Measurements from ENCODE around the gene CPTP.
A peak's percentile ranks its signal among the peaks of the same experiment; 100 is the strongest.
"Not testable (repeated sequence)": the region's sequence is repeated elsewhere in the genome, so short reads cannot be mapped to it uniquely, and the experiment has no call there.

The CPTP gene

DNA sequence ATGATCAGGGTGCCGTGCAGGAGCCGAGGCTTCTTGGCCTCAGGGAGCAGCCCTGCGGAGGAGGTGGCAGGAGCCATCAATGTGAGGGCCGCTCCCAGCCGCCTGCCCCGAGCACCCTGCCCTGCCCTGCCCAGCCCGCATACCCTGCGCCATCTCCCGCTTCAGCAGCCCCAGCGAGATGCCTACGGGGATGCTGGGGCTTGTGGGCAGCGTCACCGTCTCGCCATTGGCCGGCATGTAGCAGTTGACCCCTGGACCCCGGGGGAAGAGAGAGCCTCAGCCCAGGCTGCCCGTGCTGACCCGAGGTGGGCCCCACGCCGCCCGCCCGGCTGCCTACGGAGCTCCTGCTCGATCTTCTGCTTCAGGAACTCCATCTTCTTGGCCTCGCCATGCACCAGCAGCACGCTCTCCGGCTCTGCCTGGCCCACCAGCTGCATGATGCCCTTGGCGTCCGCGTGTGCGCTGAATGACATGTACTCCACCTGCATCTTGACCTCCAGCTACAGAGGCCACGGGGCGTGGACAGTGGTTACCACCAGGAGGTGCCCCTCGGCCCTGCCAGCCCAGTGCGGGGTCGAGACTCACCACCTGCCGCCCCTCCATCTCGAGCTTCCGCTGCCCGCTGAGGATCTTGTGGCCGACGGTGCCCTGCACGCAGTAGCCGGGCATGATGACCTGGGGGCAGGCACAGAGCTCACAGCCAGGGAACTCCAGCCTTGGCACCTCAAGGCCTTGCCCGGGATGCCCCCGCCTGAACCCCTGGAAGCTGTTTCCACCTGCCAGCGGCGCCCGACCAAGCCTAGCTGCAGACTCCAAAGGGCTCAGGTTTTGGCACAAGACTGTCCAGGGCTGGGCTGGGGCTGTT, 11.9 kb upstream of the CPTP start:
- Histone ChIP-seq H3K4me3 (no peak overlapping the region), H3K27ac (no peak overlapping the region)
- no peak for DNase-seq (ENCODE audit: low spot score)
- TF ChIP-seq, protein P1, sequence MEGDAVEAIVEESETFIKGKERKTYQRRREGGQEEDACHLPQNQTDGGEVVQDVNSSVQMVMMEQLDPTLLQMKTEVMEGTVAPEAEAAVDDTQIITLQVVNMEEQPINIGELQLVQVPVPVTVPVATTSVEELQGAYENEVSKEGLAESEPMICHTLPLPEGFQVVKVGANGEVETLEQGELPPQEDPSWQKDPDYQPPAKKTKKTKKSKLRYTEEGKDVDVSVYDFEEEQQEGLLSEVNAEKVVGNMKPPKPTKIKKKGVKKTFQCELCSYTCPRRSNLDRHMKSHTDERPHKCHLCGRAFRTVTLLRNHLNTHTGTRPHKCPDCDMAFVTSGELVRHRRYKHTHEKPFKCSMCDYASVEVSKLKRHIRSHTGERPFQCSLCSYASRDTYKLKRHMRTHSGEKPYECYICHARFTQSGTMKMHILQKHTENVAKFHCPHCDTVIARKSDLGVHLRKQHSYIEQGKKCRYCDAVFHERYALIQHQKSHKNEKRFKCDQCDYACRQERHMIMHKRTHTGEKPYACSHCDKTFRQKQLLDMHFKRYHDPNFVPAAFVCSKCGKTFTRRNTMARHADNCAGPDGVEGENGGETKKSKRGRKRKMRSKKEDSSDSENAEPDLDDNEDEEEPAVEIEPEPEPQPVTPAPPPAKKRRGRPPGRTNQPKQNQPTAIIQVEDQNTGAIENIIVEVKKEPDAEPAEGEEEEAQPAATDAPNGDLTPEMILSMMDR (IDR thresholded peaks at IDR 0.05): no peak

GRCh38 chr1:1313500-1314236, 10.9 kb upstream of the CPTP start:
- H3K27ac ChIP-seq: no peak overlapping the region
- TF ChIP-seq, protein P1 (IDR thresholded peaks at IDR 0.05): no peak
- no peak for DNase-seq (ENCODE audit: low spot score)

GRCh38 chr1:1314237-1314586, 10.4 kb upstream of the CPTP start:
- Histone ChIP-seq H3K27ac (no peak overlapping the region), H3K4me3 (no peak overlapping the region)
- no peak for DNase-seq (ENCODE audit: low spot score)
- TF ChIP-seq, protein P1 (IDR thresholded peaks at IDR 0.05): no peak

More at GRCh38 chr1:1313500-1314236, 10.9 kb upstream of the CPTP start:
- H3K4me3 ChIP-seq: no peak overlapping the region

DNA sequence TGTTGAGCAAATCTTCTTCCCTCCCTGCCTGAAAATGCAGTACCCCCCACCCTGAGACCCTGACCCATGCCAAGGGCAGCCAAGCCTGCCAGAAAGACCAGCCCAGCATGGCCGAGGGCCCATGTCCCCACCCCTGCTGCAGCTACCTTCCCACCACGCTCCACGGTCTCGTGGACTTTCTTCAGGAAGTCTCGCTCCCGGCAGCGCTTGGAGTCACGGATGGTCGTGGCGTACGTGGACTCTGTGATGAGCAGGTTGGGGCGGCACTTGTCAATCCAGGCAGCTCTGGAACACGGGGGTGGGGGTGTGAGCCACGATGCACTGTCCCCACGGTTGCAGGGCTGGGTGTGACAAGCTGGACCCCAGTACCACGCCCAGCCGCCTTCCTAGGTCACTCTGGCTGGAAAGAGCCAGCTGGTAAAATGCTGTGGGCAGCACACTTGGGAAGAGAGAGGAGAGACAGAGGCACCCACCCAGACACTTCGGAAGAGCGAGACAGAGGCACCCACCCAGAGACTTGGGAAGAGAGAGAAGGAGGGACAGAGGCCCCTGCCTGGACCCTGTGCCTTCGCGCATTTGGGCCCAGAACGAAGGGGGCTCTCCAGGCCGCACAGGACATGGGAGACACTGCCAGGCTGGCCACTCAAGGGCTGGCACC, 9.8 kb upstream of the CPTP start:
- TF ChIP-seq, protein P1 (IDR thresholded peaks at IDR 0.05): no peak
- no peak for DNase-seq (ENCODE audit: low spot score)
- Histone ChIP-seq H3K4me3 (no peak overlapping the region), H3K27ac (no peak overlapping the region)

DNA sequence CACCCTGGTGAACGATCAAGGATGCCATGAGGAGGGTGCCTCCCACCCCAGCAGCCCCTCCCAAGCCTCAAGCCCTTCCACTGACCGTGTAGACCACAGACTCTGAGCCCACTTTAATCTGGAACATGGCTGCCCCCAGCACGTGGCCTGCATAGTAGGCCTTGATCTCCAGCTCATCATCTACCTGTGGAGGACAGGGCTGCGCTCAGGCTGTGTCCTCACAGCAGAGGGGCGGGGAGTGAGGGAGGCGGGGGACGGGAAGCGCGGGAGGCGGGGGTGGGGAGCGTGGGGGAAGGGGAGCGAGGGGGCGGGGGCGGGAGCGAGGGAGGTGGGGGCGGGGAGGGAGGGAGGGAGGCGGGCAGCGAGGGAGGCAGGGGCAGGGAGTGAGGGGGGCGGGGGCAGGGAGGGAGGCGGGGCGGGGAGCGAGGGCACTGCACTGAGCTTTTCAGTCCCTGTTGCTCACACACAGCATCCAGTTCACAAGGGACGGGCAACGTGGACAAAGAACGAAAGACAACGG, 9.1 kb upstream of the CPTP start:
- Histone ChIP-seq H3K27ac (peak overlapping the region in 1 of 2 donors; percentile 7), H3K4me3 (no peak overlapping the region)
- TF ChIP-seq, protein P1 (IDR thresholded peaks at IDR 0.05): no peak
- DNase-seq (ENCODE audit: low spot score): no peak

DNA sequence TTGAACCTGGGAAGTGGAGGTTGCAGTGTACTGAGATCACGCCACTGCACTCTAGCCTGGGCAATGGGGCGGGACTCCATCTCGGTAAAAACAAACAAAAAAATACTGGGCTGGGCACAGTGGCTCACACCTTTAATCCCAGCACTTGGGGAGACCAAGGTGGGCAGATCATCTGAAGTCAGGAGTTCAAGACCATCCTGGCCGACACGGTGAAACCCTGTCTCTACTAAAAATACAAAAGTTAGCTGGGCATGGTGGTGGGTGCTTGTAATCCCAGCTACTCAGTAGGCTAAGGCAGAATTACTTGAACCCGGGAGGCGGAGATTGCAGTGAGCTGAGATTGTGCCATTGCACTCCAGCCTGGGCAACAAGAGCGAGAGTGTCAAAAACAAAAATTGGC, 8.4 kb upstream of the CPTP start:
- DNase-seq (ENCODE audit: low spot score); H3K4me3 ChIP-seq; H3K27ac ChIP-seq: not testable (repeated sequence)

- H3K27ac ChIP-seq: peak overlapping the region; percentile 39 to 55
- DNase-seq (ENCODE audit: low spot score): no peak
- H3K4me3 ChIP-seq: no peak overlapping the region
- TF ChIP-seq, protein P1 (IDR thresholded peaks at IDR 0.05): no peak
Observed at GRCh38 chr1:1317420-1317819, 7.2 kb upstream of the CPTP start.
